IPS-15b (cell line): ENCODE data around the gene GNG13.
"Not testable (repeated sequence)": the region's sequence is repeated elsewhere in the genome, so short reads cannot be mapped to it uniquely, and the experiment has no call there.

Source experiments
- H3K27me3 ChIP-seq: one replicate; pipeline ENCODE4 v1.6.1; 2013; ENCODE audit warnings: low read length; ENCODE audit not compliant: control insufficient read depth, insufficient read depth
- H3K36me3 ChIP-seq: one replicate; pipeline ENCODE4 v1.6.1; 2013; ENCODE audit warnings: low read length; ENCODE audit not compliant: control insufficient read depth, insufficient read depth
- H3K4me1 ChIP-seq: one replicate; pipeline ENCODE4 v1.6.1; 2013; ENCODE audit warnings: mild to moderate bottlenecking, low read length; ENCODE audit not compliant: control insufficient read depth, insufficient read depth
- H3K4me3 ChIP-seq: one replicate; pipeline ENCODE4 v1.5.1; 2013; ENCODE audit warnings: low read depth, low read length
- H3K9ac ChIP-seq: one replicate; pipeline ENCODE4 v1.6.1; 2013; ENCODE audit warnings: low read depth, mild to moderate bottlenecking, low read length
- H3K9me3 ChIP-seq: one replicate; pipeline ENCODE4 v1.6.1; 2013; ENCODE audit warnings: mild to moderate bottlenecking, low read length; ENCODE audit not compliant: control insufficient read depth, insufficient read depth

GNG13 gene

DNA sequence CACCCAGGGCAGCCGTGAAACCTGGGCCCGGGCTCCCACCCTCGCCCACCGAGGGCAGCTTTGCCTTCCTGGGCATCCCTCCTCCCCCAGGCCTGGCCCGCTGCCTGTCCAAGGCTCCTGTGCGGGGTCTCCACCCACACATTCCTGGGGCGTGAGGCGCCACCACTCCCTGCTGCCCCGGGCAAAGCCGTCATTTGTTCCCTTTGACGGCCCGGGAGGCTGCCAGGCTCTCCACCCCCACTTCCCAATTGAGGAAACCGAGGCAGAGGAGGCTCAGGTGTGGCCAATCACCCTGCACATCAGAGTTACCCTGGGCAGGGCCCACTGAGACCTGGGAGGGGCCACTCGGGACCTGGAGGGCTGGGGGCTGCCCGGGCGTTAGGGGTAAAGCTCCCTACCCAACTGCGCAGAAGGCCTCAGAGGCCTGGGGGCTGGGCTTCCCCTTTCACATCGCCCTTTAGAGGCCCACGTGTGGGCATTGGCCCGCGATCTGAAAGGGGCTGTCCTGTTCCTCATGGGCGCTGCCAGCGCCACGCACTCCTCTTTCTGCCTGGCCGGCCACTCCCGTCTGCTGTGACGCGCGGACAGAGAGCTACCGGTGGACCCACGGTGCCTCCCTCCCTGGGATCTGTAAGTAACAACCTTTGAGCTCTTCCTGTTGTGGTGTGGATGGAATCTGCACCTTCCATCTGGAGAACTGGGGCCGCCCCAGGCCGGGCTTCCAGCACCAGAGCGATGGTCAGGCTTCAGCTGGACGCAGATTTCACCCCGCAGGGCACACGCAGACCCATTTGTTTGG, 39.8 kb downstream of the GNG13 start, which contains the start of gene MSLN:
Gene MSLN (plus strand): TSS at position 190 of the 799 bp plus-strand sequence. CDS start 1,947 bp downstream, outside the sequence.
- Histone ChIP-seq H3K27me3 (no peaks in the 10 kb centered on the region), H3K36me3 (no peaks in the 10 kb centered on the region), H3K4me1 (no peaks in the 10 kb centered on the region), H3K9ac (no peak within 1 kb of the TSS), H3K9me3 (no peaks in the 10 kb centered on the region), H3K4me3 (no peak within 1 kb of the TSS)

DNA sequence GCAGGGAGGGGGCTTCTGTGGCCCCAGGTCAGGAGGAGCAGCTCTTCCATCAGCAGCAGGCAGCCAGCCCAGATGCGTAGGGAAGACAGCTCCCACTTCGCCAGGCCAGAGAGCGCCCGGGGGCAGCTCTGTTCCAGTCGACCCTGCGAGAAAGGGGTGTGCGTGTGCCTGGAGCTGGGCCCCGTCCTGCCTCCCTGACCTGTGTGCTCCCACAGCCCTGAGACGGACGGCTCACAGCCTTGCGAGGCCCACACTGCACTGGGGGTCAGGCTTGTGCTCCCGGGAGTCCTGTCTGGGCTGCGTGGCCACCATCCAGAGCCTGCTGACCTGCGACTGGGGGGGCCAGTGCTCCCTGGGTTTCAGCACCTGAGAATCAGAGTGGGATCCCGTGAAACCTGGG, 40.5 kb downstream of the GNG13 start:
- no peaks in the 10 kb centered on the region for H3K9me3 ChIP-seq
- no peaks in the 10 kb centered on the region for H3K27me3 ChIP-seq
- no peak overlapping the region for H3K9ac ChIP-seq
- no peak overlapping the region for H3K4me3 ChIP-seq
- H3K36me3 ChIP-seq: no peaks in the 10 kb centered on the region
- H3K4me1 ChIP-seq: no peaks in the 10 kb centered on the region

DNA sequence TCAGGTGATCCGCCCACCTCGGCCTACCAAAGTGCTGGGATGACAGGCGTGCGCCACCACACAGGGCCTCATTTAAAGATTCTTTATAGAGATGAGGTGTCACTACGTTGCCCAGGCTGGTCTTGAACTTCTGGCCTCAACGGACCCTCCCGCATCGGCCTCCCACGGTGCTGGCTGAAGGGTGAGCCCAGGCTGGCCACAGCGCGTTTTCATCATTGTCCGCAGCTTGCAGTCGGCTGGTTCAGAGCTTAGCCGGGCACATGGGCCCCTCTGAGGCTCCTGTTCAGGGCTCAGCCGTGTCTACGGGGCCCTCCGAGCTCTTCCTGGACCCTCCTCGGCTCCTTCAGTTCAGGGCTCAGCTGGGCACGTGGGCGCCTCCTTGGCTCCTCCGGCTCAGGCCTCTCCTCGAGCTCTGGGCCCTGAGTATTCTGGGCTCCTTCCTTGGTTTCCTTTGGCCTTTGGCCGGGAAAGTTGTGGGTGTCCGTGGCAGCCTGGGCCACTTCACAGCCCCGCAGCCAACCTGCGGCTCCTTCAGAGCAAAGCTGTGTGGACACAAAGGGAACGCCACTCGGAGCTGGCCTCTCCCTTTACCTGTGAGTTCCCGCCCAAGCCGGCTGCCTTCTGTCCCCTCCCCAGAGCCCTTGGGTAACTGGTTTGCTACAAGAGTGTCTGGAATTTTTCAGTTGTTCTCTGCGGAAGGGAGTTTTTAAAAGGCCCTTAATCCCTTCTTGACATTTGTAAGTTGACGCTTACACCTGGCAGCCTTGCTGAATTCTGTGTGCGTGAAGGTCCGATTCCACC, 41.2 kb downstream of the GNG13 start:
- Histone ChIP-seq H3K9ac (no peak overlapping the region), H3K4me1 (no peaks in the 10 kb centered on the region), H3K36me3 (no peaks in the 10 kb centered on the region), H3K9me3 (no peaks in the 10 kb centered on the region), H3K4me3 (no peak overlapping the region), H3K27me3 (no peaks in the 10 kb centered on the region)

DNA sequence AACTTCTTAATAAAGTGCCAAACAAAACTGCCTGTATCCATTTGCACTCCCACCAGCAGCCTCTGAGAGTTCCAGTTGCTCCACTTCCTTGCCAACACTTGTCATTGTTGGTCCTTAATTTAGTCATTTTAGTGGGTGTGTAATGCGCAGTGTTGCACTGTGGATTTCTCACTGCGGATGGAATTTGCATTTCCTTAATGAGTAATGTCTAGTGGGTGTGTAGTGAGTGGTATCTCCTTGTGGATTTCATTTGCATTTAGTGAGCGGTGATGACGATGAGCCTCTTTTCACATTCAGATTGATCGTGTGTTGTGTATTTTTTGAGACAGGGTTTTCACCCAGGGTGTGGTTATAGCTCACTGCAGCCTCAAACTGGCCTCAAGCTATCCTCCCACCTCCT, 44.1 kb downstream of the GNG13 start:
- Histone ChIP-seq H3K9me3 (no peaks in the 10 kb centered on the region), H3K4me3 (no peak overlapping the region), H3K36me3 (no peaks in the 10 kb centered on the region), H3K9ac (no peak overlapping the region), H3K27me3 (no peaks in the 10 kb centered on the region), H3K4me1 (peaks cover 4% of the 10 kb centered on the region)

DNA sequence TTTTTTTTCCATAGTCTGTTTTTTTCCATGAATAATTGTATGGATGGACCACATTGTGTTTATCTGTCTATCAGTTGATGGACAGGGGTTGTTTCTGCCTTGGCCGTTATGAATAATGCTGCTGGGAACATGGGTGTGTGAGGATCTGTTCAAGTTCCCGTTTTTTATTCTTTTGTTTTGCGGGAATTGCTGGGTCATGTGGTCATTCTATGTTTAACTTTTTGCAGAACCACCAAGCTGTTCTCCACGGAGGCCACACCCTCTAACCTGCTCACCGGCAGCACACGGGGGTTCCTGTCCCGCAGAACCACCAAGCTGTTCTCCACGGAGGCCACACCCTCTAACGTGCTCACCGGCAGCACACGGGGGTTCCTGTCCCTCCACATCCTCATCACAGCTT, 45.9 kb downstream of the GNG13 start:
- no peaks in the 10 kb centered on the region for H3K27me3 ChIP-seq
- H3K9ac ChIP-seq: no peak overlapping the region
- H3K4me3 ChIP-seq: no peak overlapping the region
- no peaks in the 10 kb centered on the region for H3K9me3 ChIP-seq
- no peaks in the 10 kb centered on the region for H3K36me3 ChIP-seq
- H3K4me1 ChIP-seq: peaks cover 8% of the 10 kb centered on the region

DNA sequence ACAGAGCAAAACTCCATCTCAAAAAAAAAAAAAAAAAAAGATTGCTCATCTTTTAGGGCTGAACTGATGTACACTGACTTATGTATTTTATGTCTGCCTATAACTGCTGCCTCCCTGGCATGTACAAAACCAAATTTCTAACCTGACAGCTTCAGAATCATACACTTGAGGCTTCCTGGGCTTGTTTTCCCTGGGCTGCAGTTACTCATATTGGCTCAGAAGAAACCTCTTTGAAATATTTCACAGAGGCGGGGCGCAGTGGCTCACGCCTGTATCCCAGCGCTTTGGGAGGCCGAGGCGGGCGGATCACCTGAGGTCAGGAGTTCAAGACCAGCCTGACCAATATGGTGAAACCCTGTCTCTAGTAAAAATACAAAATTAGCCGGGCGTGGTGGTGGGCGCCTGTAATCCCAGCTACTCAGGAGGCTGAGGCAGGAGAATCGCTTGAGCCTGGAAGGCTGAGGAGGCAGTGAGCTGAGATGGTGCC, 46.4 kb downstream of the GNG13 start:
- H3K9me3 ChIP-seq, H3K4me3 ChIP-seq, H3K27me3 ChIP-seq, H3K9ac ChIP-seq, H3K4me1 ChIP-seq, H3K36me3 ChIP-seq: not testable (repeated sequence)

DNA sequence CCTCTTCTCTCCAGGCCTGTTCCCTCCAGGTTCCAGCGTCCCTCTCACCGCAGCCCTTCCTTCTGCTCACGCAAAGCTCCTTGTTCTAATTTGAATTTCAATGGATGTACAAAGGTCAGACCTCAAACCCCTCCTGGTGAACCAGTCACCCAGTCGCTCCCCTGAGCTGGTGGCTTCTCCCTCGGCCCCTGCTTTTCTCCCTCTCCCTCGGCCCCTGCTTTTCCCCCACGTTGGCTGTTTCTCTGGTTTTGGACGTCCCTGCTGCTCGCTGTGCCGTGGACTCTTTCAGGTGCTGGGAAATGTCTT, 48.6 kb downstream of the GNG13 start:
- H3K27me3 ChIP-seq: no peaks in the 10 kb centered on the region
- peak overlapping the region; percentile 11 for H3K4me3 ChIP-seq
- H3K9ac ChIP-seq: no peak overlapping the region
- no peaks in the 10 kb centered on the region for H3K36me3 ChIP-seq
- no peaks in the 10 kb centered on the region for H3K9me3 ChIP-seq
- peaks cover 8% of the 10 kb centered on the region for H3K4me1 ChIP-seq

DNA sequence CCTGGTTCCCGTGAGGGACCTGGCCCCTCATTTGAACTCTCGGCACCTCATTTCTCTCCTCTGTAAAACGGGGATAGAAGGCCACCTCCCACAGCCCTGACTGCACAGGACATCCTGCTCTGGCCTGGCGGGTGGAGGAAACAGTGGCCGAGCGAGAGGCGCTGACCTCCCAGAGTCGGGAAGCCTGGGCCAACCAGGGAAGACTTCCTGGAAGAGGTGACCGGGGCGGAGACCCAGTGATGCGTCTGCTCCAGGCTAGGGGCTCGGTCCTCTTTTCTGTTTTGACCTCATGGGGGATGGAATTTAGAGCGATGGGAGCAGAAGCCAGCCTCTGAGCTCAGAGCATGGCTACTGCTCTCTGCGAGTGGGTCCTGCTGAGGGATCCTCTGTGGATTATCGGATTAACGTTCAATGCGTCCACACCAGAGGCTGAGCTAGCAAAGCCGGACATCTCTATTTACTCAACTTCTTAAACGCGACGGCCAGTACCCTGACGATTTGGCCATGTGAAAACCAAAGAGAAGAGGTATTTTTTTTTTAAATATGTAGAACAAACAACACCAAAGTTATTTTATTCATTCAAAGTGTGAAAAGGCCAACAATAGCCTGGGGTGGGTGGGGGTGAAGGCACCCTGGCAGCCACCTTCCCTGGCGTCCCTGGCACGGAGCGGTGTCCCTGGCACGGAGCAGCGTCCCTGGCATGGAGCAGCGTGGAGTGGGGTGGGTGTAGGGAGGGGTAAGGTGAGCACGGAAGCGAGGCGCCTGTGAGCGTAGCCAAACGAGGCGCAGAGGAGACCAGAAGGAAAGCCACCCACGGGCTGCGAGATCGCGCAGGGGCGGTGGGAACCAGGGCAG, 49.2 kb downstream of the GNG13 start:
- H3K9me3 ChIP-seq: no peaks in the 10 kb centered on the region
- H3K4me1 ChIP-seq: peaks cover 8% of the 10 kb centered on the region
- no peak overlapping the region for H3K9ac ChIP-seq
- no peaks in the 10 kb centered on the region for H3K36me3 ChIP-seq
- peak overlapping the region; percentile 11 for H3K4me3 ChIP-seq
- H3K27me3 ChIP-seq: no peaks in the 10 kb centered on the region

DNA sequence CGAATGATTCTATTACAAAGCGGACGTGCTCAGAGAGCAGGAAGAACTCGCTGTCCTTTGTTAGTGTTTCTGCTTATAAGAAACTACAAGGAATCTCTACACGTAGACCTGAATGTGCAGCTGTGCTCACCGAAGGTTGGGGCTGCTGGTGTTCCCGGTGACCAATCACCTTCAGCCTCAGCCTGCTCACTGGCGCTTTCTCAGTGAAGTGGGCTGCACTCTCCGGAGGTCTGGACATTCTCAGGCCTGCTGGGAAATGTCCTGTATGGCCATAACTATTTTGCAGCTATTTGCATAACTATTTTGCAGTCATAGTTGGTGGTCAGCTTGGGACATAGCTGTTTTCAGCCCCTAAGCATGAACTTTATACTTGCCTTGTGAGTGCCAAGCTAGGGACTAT, 50.0 kb downstream of the GNG13 start:
- no peak overlapping the region for H3K9ac ChIP-seq
- peaks cover 8% of the 10 kb centered on the region for H3K4me1 ChIP-seq
- no peaks in the 10 kb centered on the region for H3K27me3 ChIP-seq

DNA sequence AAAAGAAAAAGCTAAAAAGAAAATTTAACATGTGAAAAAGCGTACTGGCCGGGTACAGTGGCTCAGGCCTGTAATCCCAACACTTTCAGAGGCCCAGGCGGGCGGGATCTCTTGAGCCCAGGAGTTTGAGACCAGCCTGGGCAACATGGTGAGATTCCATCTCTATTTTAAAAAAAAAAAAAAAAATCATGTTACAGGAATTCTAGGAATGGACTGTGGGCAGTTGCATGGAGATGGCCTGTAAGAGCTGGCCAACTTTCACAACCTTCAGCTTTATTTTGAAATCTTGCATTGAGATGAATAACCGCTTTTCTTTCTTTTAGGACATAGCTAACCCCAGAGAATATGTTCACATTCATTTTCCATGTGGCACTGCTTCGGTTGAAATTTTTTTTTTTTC, 51.5 kb downstream of the GNG13 start:
- Histone ChIP-seq H3K9ac (no peak overlapping the region), H3K4me1 (peaks cover 8% of the 10 kb centered on the region), H3K27me3 (no peaks in the 10 kb centered on the region), H3K4me3 (no peak overlapping the region), H3K36me3 (no peaks in the 10 kb centered on the region), H3K9me3 (no peaks in the 10 kb centered on the region)

More for the DNA sequence above, 50.0 kb downstream of the GNG13 start:
- Histone ChIP-seq H3K36me3 (no peaks in the 10 kb centered on the region), H3K4me3 (no peak overlapping the region), H3K9me3 (no peaks in the 10 kb centered on the region)
